ENCODE results near the gene CUBN.

- TF ChIP-seq POLR2A (IDR thresholded peaks at IDR 0.05) (no peak), CTCF (IDR thresholded peaks at IDR 0.05) (no peak)
These were observed 188.5 kb downstream of the CUBN start for GRCh38 chr10:16941067-16941466.

Measured in tibial nerve (tissue), 3 donors.